WTC11 (cell line): ENCODE measurements around the gene ADGRL3. TPM values are rescaled to one million over a fixed set of nuclear protein-coding genes. Genes with fewer than 3 reads are reported as not detected.

Source experiments
- ATAC-seq: fragments of 200-7000 bp; cut with Tn5 transposase; 2 replicates; pipeline ENCODE4 v1.10.0; 2021; ENCODE audit warnings: mild to moderate bottlenecking, moderate library complexity
- CTCF ChIA-PET: fragments of 300-600 bp; sonication (Branson Sonifier 250); formaldehyde crosslinking; loops from one replicate; lab custom pipeline; 2021; ENCODE audit warnings: antibody characterized with exemption; lab: Charles Lee
- POLR2A ChIA-PET: fragments of 350-600 bp; sonication (Branson Sonifier 250); formaldehyde crosslinking; loops from one replicate; lab custom pipeline; 2021; ENCODE audit warnings: antibody characterized with exemption; lab: Charles Lee
- DNase-seq: peaks from one replicate; pipeline ENCODE4 v3.0.0; 2021; ENCODE audit warnings: low spot score
- H3K27ac Mint-ChIP-seq: 2 replicates; pipeline ENCODE4 v1.8.0; 2021; ENCODE audit warnings: mixed read lengths
- H3K27me3 Mint-ChIP-seq: 2 replicates; pipeline ENCODE4 v1.8.0; 2021; ENCODE audit warnings: low read depth, mild to moderate bottlenecking, moderate library complexity, mixed read lengths
- H3K36me3 Mint-ChIP-seq: 2 replicates; pipeline ENCODE4 v1.8.0; 2021; ENCODE audit warnings: mixed read lengths
- H3K4me1 Mint-ChIP-seq: 2 replicates; pipeline ENCODE4 v1.8.0; 2022; ENCODE audit warnings: mixed read lengths
- H3K4me3 Mint-ChIP-seq: 2 replicates; pipeline ENCODE4 v1.8.0; 2021; ENCODE audit warnings: mild to moderate bottlenecking, moderate library complexity, mixed read lengths
- H3K9me3 Mint-ChIP-seq: 2 replicates; pipeline ENCODE4 v1.8.0; 2021; ENCODE audit warnings: mixed read lengths
- CBFB ChIP-seq: sonication (generic); formaldehyde crosslinking; IDR thresholded peaks from 2 replicates; pipeline ENCODE4 v1.8.1; 2022; ENCODE audit warnings: mild to moderate bottlenecking, low read depth, missing genetic modification reagents
- ETV6 ChIP-seq: sonication (generic); formaldehyde crosslinking; IDR thresholded peaks from 2 replicates; pipeline ENCODE4 v1.8.1; 2022; ENCODE audit warnings: mild to moderate bottlenecking, missing genetic modification reagents
- FOXK1 ChIP-seq: sonication (generic); formaldehyde crosslinking; IDR thresholded peaks from 2 replicates; pipeline ENCODE4 v1.8.0; 2022; ENCODE audit warnings: mild to moderate bottlenecking, moderate library complexity, missing genetic modification reagents
- GRHL2 ChIP-seq: fragments of 250-450 bp; sonication (Bioruptor Pico); IDR thresholded peaks from 2 replicates; pipeline ENCODE4 v1.8.0; 2022; ENCODE audit warnings: mild to moderate bottlenecking, moderate library complexity; ENCODE audit not compliant: insufficient replicate concordance, severe bottlenecking
- MYBL2 ChIP-seq: sonication (generic); formaldehyde crosslinking; IDR thresholded peaks from 2 replicates; pipeline ENCODE4 v1.8.1; 2023; ENCODE audit warnings: mild to moderate bottlenecking, moderate library complexity, missing genetic modification reagents
- NFATC4 ChIP-seq: fragments of 250-450 bp; sonication (Bioruptor Pico); IDR thresholded peaks from 2 replicates; pipeline ENCODE4 v1.9.0; 2021; ENCODE audit warnings: mild to moderate bottlenecking
- NR2C2 ChIP-seq: sonication (generic); formaldehyde crosslinking; IDR thresholded peaks from 2 replicates; pipeline ENCODE4 v1.8.0; 2022; ENCODE audit warnings: mild to moderate bottlenecking, missing genetic modification reagents
- NR3C1 ChIP-seq: sonication (generic); formaldehyde crosslinking; conservative IDR thresholded peaks from 2 replicates; pipeline ENCODE4 v1.8.1; 2023; ENCODE audit warnings: low read depth, mild to moderate bottlenecking, missing genetic modification reagents
- OVOL2 ChIP-seq: fragments of 250-450 bp; sonication (Bioruptor Pico); IDR thresholded peaks from 2 replicates; pipeline ENCODE4 v1.9.0; 2021; ENCODE audit warnings: mild to moderate bottlenecking, borderline replicate concordance
- TEAD4 ChIP-seq: sonication (generic); formaldehyde crosslinking; IDR thresholded peaks from 2 replicates; pipeline ENCODE4 v1.8.0; 2022; ENCODE audit warnings: mild to moderate bottlenecking, missing genetic modification reagents
- ZNF138 ChIP-seq: sonication (generic); formaldehyde crosslinking; conservative IDR thresholded peaks from 2 replicates; pipeline ENCODE4 v1.8.1; 2022; ENCODE audit warnings: mild to moderate bottlenecking, moderate library complexity, missing genetic modification reagents
- ZNF219 ChIP-seq: sonication (generic); formaldehyde crosslinking; IDR thresholded peaks from 2 replicates; pipeline ENCODE4 v1.8.0; 2023; ENCODE audit warnings: missing genetic modification reagents, mild to moderate bottlenecking, borderline replicate concordance
- ZNF263 ChIP-seq: sonication (generic); formaldehyde crosslinking; IDR thresholded peaks from 2 replicates; pipeline ENCODE4 v1.8.1; 2022; ENCODE audit warnings: low read depth, mild to moderate bottlenecking, moderate library complexity, missing genetic modification reagents
- ZNF416 ChIP-seq: fragments of 250-450 bp; sonication (Bioruptor Pico); IDR thresholded peaks from 2 replicates; pipeline ENCODE4 v1.9.0; 2021; ENCODE audit warnings: mild to moderate bottlenecking, inconsistent platforms
- ZNF423 ChIP-seq: fragments of 250-450 bp; sonication (Bioruptor Pico); IDR thresholded peaks from 2 replicates; pipeline ENCODE4 v2.1.2; 2022; ENCODE audit warnings: mild to moderate bottlenecking, moderate library complexity
- total RNA-seq: library from RNA; stranded (reverse); gene quantifications from 3 replicates; pipeline ENCODE4 v1.2.3, GENCODE V29; 2021
- TF ChIP-seq, protein P1 (sequence below): sonication (generic); formaldehyde crosslinking; IDR thresholded peaks from 2 replicates; pipeline ENCODE4 v1.8.1; 2022; ENCODE audit warnings: mild to moderate bottlenecking, moderate library complexity, missing genetic modification reagents
- TF ChIP-seq, protein P2 (sequence below): fragments of 250-450 bp; sonication (Bioruptor Pico); IDR thresholded peaks from 2 replicates; pipeline ENCODE4 v1.9.0; 2021; ENCODE audit warnings: moderate library complexity, mild to moderate bottlenecking, inconsistent platforms, borderline replicate concordance
- TF ChIP-seq, protein P3 (sequence below): sonication (generic); formaldehyde crosslinking; IDR thresholded peaks from 2 replicates; pipeline ENCODE4 v1.8.0; 2022; ENCODE audit warnings: mild to moderate bottlenecking, missing genetic modification reagents
- TF ChIP-seq, protein P4 (sequence below): fragments of 250-450 bp; sonication (Bioruptor Pico); conservative IDR thresholded peaks from 2 replicates; pipeline ENCODE4 v1.9.0; 2021; ENCODE audit warnings: mild to moderate bottlenecking
- TF ChIP-seq, protein P5 (sequence below): fragments of 250-450 bp; sonication (Bioruptor Pico); IDR thresholded peaks from 2 replicates; pipeline ENCODE4 v1.8.0; 2021; ENCODE audit warnings: mild to moderate bottlenecking

Gene ADGRL3
- total RNA-seq, 1 experiment from 2014 or later, result 8.7 TPM

DNA sequence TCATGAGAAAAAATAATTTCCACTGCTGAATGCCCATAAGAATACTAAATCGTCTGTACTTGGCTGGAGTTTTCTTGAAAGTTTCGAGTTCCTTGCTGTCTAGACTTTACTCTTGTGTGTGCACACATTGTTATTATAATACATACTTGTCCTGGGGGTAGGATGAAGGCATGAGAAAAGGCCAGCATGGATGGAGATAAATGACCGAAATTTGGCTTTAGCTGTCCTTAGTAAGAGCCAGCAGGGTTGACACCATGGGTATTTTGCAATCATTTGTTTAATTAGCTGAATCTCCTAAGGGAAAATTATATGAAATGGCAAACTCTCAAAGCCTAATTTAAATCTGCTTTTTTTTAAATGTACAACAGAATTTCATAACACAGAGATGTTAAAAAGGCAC, 641.6 kb downstream of the ADGRL3 start:
- ChIA-PET CTCF (interaction anchor here (0.7 kb wide), 1 partner anchor 33 kb away, joined by 3 read pairs; no protein-coding TSS in a partner anchor), POLR2A (no interaction called here)
- no peak overlapping the region for H3K4me3 Mint-ChIP-seq
- DNase-seq, result no peak
- peaks cover 8% of the 10 kb centered on the region for H3K9me3 Mint-ChIP-seq
- H3K36me3 Mint-ChIP-seq, result peaks cover 12% of the 10 kb centered on the region
- H3K27ac Mint-ChIP-seq, result no peak overlapping the region
- H3K4me1 Mint-ChIP-seq, result peaks cover 51% of the 10 kb centered on the region
- no peak for TF ChIP-seq ZNF416 (CRISPR knock-in tag)
- TF ChIP-seq, protein P1, sequence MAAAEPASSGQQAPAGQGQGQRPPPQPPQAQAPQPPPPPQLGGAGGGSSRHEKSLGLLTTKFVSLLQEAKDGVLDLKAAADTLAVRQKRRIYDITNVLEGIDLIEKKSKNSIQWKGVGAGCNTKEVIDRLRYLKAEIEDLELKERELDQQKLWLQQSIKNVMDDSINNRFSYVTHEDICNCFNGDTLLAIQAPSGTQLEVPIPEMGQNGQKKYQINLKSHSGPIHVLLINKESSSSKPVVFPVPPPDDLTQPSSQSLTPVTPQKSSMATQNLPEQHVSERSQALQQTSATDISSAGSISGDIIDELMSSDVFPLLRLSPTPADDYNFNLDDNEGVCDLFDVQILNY (CRISPR knock-in tag), result no peak
- no peak for TF ChIP-seq TEAD4 (CRISPR knock-in tag)
- no peak for TF ChIP-seq CBFB (CRISPR knock-in tag)
- no peak for TF ChIP-seq ETV6 (CRISPR knock-in tag)
- no peak for TF ChIP-seq MYBL2 (CRISPR knock-in tag)
- H3K27me3 Mint-ChIP-seq, result no peaks in the 10 kb centered on the region
- no peak for ATAC-seq

DNA sequence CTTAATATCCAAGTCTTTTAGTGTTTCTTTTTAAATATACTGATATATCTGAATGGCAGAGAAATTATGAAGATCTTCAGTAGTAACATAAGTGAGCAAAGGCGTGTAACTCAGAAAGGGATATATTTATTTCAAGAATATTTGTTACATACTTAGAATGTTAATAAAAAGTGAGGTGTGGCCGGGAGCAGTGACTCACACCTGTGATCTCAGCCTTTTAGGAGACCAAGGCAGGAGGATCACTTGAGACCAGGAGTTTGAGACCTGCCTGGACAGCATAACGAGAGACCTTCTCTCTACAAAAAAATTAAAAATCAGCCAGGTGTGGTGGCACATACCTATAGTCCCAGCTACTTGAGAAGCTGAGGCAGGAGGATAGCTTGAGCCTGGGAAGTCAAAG, 651.0 kb downstream of the ADGRL3 start:
- Mint-ChIP-seq H3K27me3 (peaks cover 4% of the 10 kb centered on the region), H3K4me1 (peaks cover 22% of the 10 kb centered on the region), H3K9me3 (peaks cover 12% of the 10 kb centered on the region), H3K27ac (no peak overlapping the region), H3K36me3 (peaks cover 10% of the 10 kb centered on the region), H3K4me3 (no peak overlapping the region)
- TF ChIP-seq NR3C1 (CRISPR knock-in tag), result no peak
- no peak for TF ChIP-seq GRHL2 (CRISPR knock-in tag)
- no peak for TF ChIP-seq ZNF138 (CRISPR knock-in tag)
- TF ChIP-seq FOXK1, result no peak
- no peak for TF ChIP-seq MYBL2 (CRISPR knock-in tag)
- TF ChIP-seq, protein P2, sequence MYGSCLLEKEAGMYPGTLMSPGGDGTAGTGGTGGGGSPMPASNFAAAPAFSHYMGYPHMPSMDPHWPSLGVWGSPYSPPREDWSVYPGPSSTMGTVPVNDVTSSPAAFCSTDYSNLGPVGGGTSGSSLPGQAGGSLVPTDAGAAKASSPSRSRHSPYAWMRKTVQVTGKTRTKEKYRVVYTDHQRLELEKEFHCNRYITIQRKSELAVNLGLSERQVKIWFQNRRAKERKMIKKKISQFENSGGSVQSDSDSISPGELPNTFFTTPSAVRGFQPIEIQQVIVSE (CRISPR knock-in tag), result no peak
- no peak for TF ChIP-seq ZNF219 (CRISPR knock-in tag)
- TF ChIP-seq OVOL2 (CRISPR knock-in tag), result no peak
- TF ChIP-seq ZNF263 (CRISPR knock-in tag), result no peak
- TF ChIP-seq NR2C2 (CRISPR knock-in tag), result no peak
- TF ChIP-seq, protein P3, sequence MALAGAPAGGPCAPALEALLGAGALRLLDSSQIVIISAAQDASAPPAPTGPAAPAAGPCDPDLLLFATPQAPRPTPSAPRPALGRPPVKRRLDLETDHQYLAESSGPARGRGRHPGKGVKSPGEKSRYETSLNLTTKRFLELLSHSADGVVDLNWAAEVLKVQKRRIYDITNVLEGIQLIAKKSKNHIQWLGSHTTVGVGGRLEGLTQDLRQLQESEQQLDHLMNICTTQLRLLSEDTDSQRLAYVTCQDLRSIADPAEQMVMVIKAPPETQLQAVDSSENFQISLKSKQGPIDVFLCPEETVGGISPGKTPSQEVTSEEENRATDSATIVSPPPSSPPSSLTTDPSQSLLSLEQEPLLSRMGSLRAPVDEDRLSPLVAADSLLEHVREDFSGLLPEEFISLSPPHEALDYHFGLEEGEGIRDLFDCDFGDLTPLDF (CRISPR knock-in tag), result no peak
- TF ChIP-seq, protein P4, sequence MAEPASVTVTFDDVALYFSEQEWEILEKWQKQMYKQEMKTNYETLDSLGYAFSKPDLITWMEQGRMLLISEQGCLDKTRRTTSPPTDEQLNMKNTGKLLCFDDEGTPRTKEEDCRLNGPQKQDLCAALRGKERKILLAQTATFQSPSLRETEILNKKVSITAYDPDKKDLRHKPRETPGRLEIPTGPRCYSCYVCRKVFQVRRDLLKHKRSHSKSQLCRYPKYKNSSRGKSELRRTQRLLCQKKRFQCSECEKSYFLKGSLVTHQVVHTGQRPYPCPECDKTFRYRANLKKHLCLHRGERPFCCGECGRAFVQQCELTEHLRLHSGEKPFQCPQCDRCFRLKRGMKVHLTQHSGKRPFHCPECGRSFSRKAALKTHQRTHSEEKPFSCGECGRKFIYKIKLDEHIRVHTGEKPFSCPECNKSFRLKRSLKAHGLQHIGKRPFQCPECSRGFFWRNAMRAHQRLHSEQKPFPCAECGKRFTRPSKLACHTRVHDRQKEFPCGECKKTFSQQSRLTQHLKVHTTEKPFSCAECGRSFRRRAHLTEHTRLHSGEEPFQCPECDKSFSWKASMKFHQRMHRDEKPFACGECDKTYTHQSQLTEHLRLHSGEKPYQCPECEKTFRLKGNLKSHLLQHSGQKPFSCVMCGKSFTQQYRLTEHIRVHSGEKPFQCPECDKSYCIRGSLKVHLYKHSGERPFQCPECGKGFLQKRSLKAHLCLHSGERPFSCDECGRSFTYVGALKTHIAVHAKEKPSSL, result no peak
- TF ChIP-seq, protein P5, sequence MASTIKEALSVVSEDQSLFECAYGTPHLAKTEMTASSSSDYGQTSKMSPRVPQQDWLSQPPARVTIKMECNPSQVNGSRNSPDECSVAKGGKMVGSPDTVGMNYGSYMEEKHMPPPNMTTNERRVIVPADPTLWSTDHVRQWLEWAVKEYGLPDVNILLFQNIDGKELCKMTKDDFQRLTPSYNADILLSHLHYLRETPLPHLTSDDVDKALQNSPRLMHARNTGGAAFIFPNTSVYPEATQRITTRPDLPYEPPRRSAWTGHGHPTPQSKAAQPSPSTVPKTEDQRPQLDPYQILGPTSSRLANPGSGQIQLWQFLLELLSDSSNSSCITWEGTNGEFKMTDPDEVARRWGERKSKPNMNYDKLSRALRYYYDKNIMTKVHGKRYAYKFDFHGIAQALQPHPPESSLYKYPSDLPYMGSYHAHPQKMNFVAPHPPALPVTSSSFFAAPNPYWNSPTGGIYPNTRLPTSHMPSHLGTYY (CRISPR knock-in tag), result no peak
- no peak for TF ChIP-seq NFATC4 (CRISPR knock-in tag)
- TF ChIP-seq ZNF423, result no peak
- ChIA-PET CTCF (no interaction called here), POLR2A (no interaction called here)
- DNase-seq (no peak), ATAC-seq (no peak)
